SHP77 (cell line): ENCODE data around the gene ARAP3.
"Not testable (repeated sequence)": the region's sequence is repeated elsewhere in the genome, so short reads cannot be mapped to it uniquely, and the experiment has no call there.

ENCODE experiments used
- DNase-seq, 2 experiments: peaks; one replicate each; lab custom pipeline; 2025; lab: John Stamatoyannopoulos, UW

Gene ARAP3

DNA sequence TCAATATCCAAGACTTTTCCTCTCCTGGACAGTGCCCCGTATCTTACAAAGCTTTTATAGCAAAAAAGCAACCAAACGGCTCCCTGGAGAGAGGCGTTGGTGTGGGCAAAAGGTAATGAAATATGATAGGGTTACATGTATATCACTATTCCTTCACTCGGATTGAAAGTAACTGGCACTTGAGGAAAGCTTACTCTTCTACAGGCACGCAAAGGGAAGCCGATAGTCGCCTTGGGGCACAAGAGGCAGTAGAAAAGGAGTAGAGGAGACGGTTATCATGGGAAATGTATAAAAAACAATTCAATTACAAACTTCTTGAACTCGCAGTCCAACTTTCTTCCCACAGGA is 64.4 kb downstream of the ARAP3 start:
- no peak for DNase-seq

DNA sequence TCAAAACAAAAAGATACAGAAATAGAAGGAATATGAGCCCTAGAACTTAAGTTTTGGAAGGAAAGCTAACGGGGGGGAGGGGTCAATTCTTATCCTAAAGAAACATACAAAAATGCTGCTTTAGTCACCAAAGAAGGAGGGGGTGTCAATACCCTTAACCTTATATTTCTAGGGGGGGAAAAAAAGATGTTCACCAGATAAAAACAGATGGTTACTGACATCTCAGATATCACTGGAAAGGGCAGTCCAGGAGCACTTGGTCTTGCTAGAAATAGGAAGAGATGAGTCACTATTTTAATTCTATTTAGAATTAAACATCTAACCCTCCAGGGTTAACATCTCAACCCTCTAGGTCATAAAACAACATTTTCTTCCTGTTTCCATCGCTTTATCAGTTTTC is 64.9 kb downstream of the ARAP3 start:
- DNase-seq, result no peak

DNA sequence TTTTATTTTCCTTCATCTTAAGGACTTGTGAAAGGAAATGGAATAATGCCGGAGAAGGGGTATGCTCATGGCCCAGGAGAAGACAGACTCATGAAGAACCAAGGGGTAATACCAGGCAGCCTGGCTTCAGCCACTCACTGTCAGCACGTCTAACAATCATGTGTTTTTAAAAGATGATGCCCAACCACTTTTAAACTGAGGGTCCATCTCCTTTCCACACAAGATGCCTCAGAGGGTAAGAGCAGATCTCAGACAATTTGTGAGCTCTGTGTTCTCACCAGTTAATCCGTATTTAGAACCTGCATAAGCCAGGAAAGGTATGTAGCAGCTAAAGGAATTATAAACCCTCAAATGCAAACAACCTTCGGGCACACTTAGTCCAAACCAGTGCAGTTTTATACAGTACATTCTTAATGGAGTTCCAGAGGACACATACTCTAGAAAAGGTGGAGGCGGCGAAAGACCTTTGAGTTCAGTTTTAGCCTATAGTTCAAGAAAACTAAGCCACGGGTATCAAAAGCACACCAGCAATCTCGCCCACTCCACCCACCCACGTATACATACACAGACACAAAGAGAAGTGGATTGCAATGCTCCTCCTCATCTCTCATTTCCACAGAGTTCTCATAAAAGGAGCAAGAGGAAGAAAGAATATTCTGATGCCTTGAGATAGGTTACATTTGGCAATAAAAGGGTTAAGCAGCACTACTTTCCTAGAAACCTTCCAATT is 65.9 kb downstream of the ARAP3 start:
- no peak for DNase-seq

DNA sequence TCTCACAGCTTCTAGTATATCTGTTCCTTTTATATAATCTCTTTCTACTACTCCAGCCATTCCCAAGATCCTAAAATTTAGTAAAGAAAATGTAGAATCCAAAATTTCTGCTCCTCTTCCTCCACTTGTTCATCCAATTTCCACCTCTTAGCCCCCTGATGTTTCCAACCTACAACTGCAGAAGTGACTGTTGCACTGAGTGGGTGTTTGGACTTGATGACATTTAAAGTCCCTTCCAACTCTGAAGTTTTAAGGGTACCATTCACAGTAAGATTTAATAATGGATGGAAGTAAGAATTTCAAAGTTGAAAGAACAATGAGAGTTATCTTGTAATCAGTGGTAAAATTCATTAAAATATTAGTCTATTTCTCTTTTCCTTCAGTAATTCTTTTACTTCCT is 68.7 kb downstream of the ARAP3 start:
- DNase-seq, result no peak

DNA sequence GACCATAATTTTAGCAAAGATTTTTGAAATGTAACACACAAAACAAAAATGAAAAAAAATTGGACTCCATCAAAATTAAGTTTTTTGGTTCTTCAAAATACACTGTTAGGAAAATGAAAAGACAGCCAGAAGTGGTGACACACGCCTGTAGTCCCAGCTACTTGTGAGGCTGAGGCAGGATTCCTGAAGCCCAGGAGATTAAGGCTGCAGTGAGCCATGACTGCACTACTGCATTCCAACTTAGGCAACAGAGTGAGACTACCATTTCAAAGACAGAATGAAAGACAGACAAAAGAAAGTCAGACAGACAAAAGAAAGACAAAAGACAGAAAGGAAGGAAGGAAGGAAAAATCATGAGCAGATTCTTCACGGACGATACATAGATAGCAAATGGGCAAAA is 70.7 kb downstream of the ARAP3 start:
- no peak for DNase-seq

DNA sequence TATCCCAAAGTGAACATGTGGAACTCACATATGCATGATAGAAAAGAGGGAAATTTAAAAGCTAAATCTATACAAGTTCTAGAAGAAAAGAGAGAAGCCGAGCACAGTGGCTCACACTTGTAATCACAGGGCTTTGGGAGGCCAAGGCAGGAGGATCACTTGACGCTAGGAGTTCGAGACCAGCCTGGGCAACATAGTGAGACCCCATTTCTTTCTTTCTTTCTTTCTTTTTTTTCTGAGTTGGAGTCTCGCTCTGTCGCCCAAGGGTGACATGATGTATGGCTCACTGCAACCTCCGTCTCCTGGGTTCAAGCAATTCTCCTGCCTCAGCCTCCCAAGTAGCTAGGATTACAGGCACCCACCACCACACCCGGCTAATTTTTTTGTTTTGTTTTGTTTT is 72.1 kb downstream of the ARAP3 start:
- DNase-seq, result not testable (repeated sequence)

DNA sequence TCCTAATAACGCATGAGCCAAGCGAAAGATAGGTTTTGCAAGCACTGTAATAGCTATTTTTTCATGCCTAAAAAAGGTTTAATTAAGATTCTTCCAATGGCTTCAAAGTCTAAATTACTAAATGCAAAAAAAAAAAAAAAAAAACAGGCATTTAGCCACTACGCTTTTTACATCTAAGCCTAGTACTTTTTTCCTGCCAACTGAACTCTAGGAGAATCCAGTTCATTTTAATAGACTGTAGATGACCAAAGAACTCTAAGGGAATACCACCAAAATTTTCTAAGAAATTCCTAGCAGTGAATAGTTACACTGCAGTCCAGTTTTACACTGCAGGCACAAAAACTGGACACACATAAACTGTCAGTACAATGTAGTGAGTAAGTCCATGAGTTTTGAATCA is 73.0 kb downstream of the ARAP3 start:
- DNase-seq, result no peak

DNA sequence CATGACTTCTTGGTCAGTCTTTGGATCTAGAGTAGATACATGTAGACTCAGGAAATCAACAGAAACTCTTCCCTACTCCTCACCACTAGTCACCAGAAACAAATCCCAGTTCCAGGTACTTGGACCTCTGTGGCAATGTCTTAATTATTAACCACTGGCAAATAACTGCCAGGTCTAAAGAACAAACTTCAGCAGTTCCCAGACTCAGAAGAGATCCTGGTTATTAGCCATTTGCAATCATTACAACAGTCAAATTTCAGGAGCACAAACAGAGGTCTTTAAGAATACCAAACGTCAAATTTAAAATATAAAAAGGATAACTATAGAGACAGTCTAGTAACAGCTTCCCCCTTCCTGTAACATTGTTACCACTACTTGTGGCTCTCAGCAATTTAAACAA is 73.5 kb downstream of the ARAP3 start:
- no peak for DNase-seq

DNA sequence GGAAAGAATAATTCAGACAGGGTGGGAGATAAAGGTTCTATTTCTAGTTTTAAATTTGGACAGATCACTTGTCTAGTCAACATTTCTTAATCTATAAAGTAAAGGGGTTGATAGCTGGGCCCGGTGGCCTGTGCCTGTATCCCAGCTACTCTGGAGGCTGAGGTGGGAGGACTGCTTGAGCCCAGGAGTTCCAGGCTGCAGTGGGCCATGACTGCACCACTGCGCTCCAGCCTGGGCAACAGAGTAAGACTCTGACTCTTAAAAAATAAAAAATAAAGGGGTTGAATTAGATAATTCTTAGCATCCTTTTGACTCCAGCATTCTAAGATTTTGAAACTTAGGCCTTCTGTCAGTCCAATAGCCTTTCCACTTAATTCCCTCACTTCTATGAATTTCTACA is 74.0 kb downstream of the ARAP3 start:
- no peak for DNase-seq

DNA sequence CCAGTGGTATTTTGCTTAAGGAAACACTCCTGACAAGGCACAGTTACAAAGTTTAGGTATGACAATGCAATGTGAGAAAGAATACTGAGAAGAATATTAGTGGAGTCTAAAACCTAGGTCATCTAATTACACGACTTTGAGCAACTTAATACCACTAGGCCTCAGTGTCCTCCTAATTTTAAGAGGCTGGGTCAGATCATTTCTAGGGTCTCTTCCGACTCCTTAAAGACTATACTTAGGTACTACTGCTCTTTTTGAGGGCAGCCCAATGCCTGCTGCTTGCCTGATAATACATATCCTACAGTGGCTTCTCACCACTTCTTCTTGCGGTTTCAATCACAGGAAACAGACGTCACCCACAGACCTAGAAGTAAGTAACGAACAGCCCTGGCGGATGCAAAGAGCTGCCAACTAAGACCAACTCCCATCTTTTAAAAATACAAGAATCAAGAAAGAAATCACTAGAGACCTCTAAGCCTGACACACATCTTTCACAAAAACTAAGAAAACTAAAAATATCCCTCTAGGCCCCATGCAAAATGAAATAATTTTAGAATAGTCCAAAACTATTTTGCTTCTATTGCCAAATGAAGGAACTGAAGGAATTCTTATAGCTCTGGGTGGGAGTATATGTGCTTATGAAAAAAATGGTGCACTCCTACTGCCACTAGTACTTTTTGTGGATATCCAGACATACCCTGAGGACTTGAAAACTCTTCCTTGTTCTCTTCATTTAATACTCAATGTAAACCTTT is 76.3 kb downstream of the ARAP3 start:
- DNase-seq, result no peak

DNA sequence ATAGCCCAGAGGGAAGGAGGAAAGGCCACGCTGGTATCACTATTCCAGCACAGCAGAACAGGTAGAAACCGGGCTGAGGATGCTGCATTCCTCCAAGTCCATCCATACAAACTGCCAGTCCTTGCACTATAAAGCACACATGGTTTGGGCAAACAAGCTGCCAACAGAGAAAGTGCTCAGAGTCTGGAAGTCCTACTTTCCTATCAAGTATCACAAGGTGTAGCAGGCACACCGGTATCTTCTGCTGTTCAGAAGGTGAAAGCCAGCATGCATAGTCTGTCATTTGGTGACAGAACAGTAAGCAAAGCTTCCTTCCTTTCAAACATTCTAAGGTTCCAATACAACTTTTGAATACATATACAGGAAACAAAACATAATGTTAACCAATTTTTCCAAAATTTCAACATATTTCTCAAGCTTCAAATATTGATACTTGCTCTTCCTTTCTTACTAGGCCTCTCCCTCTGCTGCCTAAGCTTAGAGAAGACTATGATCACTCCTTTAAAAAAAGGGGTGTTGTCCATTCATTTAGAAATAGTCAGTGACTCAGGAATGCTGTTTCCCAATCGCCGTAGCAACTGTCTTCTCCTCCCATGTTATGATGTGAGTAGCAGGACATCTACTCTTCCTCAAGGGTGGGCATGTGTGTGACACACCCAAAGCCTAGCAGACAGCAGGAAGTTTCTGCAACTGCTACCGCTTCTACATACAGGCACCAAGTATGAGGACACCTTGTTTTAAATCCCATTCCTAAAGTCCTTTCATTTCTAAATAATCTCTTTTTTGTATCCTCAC is 77.9 kb downstream of the ARAP3 start:
- no peak for DNase-seq
